Measurements from ENCODE around the gene GTPBP3.
"Not testable (repeated sequence)": the region's sequence is repeated elsewhere in the genome, so short reads cannot be mapped to it uniquely, and the experiment has no call there.

The GTPBP3 gene

DNA sequence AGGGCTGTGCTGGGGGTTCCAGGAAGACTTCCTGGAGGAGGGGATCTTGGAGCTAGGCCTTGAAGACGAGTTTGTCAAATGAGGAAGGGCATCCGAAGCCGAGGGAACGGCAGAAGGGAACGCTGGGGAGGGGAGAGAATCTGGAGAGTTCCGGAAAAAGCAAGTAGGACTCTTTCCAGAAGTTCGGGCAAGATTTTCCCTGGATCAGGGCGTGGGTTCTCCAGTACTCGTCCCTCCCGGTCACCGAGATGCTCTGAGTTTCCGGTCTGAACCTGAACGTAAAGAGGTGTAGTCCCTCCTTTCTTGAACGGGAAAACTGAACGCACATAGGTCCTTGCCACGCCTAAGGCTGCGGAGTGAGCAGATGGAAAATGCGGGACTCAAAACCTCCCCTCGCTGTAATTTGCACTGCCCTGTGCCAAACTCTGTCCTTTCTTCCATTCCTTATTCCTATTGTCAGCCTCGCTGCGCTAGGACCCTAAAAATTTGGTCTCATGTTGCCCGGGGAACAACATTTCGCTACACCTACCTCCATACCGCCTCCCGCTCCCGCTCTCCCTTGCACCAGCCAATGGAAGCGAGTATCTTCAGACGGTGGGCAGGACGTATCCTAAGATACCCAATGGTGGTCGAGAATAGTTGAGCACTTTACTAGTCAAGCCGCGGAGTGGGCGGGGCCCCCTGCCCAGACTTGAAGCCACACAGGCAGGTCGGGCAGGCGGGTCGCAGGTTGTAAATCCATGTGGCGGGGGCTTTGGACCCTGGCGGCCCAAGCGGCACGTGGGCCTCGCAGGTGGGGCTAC lies at the start of gene GTPBP3:
Gene GTPBP3 (plus strand): TSS at position 682 of the 803 bp plus-strand sequence. CDS start 59 bp downstream, at position 741.
- DNase-seq (ENCODE audit: low read depth in 2 of 3, low spot score in 2 of 3), result peak; percentile 86 to 88 (median 87)

GRCh38 chr19:17289489-17289888 lies 47.9 kb upstream of the GTPBP3 start:
- DNase-seq (ENCODE audit: low read depth in 2 of 3, low spot score in 2 of 3), result peak in 1 of 3 experiments; percentile 40

- DNase-seq (ENCODE audit: low read depth in 2 of 3, low spot score in 2 of 3), result peak in 2 of 3 experiments; percentile 66 to 81
Observed at GRCh38 chr19:17292301-17293074, 44.9 kb upstream of the GTPBP3 start.

DNA sequence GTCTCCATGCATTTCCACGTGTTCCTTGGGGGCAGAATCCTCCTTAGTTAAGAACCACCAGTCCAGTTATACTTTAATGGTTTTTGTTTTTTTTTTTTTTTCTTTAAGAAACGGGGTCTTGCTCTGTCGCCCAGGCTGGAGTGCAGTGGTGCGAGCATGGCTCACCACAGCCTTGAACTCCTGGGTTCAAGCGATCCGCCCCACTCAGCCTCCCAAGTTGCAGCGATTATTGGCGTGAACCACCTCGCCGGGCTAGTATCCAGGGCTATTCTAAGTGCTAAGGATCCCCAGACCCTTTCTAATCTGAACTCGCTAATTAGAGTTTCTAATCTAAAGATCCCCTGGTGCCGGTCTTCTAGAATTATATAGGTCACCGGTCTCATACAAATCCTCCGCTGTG lies 43.7 kb upstream of the GTPBP3 start:
- DNase-seq (ENCODE audit: low read depth in 2 of 3, low spot score in 2 of 3), result no peak

- DNase-seq (ENCODE audit: low read depth in 2 of 3, low spot score in 2 of 3), result peak; percentile 42 to 50 (median 47)
Observed at GRCh38 chr19:17294051-17294891, 43.1 kb upstream of the GTPBP3 start.

DNA sequence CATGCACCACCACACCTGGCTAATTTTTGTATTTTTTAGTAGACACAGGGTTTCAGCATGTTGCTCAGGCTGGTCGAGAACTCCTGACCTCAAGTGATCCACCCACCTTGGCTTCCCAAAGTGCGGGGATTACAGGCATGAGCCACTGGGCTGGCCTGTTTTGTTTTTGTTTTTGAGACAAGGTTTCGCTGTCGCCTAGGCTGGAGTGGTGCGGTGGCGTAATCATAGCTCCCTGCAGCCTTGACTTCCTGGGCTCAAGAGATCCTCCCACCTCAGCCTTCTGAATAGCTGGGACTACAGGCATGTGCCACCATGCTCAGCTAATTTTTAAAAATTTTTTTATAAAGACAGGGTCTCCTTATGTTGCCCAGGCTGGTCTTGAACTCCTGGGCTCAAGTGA lies 41.8 kb upstream of the GTPBP3 start:
- not testable (repeated sequence) for DNase-seq (ENCODE audit: low read depth in 2 of 3, low spot score in 2 of 3)

- no peak for DNase-seq (ENCODE audit: low read depth in 2 of 3, low spot score in 2 of 3)
Observed at GRCh38 chr19:17296273-17296672, 41.1 kb upstream of the GTPBP3 start.

- no peak for DNase-seq (ENCODE audit: low read depth in 2 of 3, low spot score in 2 of 3)
Observed at GRCh38 chr19:17296976-17297375, 40.4 kb upstream of the GTPBP3 start.

DNA sequence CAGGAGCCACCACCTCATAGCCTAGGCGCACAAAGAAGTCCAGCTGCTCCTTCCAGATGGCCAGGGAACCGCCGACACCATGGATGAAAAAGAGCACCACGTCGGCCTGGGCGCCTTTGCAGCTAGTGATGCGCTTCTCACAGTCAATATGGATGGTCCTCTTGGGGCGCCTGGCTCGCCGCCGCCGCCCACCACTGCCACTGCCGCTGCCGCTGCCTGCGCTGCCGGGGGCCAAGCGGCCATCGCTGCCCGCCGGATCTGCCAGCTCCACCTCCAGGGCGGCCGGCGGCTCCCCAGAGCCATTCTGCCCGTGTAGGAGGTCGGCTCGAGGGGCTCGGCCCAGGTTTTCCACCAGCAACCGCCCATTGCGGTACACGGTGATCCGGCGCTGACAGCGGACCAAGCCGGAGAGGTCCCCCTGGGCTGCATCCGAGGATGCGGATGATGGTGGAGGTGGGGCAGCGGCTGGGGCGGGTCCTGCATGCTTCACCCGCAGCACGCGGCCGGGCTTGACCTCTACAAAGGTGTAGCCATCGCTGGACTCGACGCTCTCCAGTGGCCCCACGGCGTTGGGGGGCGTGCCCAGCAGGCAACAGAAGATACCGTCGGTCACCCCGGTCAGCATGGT lies 36.2 kb upstream of the GTPBP3 start:
- no peak for DNase-seq (ENCODE audit: low read depth in 2 of 3, low spot score in 2 of 3)

GRCh38 chr19:17302391-17303166 lies 34.8 kb upstream of the GTPBP3 start:
- no peak for DNase-seq (ENCODE audit: low read depth in 2 of 3, low spot score in 2 of 3)

- peak; percentile 85 to 86 (median 86) for DNase-seq (ENCODE audit: low read depth in 2 of 3, low spot score in 2 of 3)
Observed at GRCh38 chr19:17303167-17303939, 34.0 kb upstream of the GTPBP3 start, which contains the start of gene ABHD8. ABHD8 (minus strand) TSS chr19:17303425; CDS start chr19:17301616, 1,809 bp downstream.

- no peak for DNase-seq (ENCODE audit: low read depth in 2 of 3, low spot score in 2 of 3)
Observed at GRCh38 chr19:17303940-17304267, 33.4 kb upstream of the GTPBP3 start.

- DNase-seq (ENCODE audit: low read depth in 2 of 3, low spot score in 2 of 3), result no peak
Observed at GRCh38 chr19:17304386-17305215, 32.8 kb upstream of the GTPBP3 start.

GRCh38 chr19:17305216-17305516 lies 32.2 kb upstream of the GTPBP3 start:
- DNase-seq (ENCODE audit: low read depth in 2 of 3, low spot score in 2 of 3), result no peak

DNA sequence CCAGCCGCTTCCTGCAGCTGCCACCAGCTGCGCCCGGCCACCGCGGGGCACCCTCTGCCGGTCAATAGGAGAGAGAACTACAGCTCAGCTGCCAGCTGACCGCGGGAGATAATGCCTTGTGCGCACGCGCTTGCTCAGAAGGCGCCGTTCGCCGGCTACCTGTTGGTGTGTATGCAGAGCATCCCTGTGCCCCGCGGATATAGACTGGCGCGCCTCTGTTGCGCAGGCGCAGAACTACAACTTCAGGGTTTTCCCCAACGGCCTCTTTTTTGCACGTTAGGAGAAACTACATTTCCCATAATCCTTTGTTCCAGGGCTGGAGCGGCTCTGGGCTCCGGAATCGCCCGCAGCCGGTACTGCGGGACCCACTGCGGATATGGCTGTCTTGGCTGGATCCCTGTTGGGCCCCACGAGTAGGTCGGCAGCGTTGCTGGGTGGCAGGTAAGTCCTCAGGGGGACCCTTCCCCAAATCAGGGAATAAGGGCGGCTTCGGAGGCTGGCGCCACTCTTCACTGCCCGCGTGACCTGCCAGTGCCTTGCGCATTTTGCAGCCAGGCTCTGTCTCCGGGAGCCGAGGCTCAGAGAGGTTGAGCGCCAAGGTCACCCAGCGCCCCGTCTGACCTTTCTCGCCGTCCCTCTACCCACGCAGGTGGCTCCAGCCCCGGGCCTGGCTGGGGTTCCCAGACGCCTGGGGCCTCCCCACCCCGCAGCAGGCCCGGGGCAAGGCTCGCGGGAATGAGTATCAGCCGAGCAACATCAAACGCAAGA lies 31.7 kb upstream of the GTPBP3 start, which contains the start of gene MRPL34:
Gene MRPL34 (plus strand): TSS at position 356 of the 768 bp plus-strand sequence. CDS start 21 bp downstream, at position 377.
- peak; percentile 74 to 89 (median 86) for DNase-seq (ENCODE audit: low read depth in 2 of 3, low spot score in 2 of 3)

DNA sequence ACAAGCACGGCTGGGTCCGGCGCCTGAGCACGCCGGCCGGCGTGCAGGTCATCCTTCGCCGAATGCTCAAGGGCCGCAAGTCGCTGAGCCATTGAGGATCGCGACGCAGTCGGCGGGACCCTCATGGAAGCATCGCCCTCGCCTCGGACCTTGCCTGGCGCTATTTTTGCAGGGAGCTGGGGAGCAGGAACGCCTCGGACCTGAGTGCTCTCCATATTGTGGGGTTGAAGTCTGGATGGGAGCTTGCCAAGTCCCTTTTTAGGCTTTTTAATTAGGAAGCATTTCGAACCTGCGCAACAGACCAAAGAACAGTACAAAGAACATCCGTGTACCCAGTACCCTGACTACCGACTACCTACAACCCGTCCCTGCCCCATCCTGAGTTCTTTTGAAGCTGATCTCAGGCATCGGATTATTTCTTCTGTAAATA lies 31.1 kb upstream of the GTPBP3 start:
- no peak for DNase-seq (ENCODE audit: low read depth in 2 of 3, low spot score in 2 of 3)

DNA sequence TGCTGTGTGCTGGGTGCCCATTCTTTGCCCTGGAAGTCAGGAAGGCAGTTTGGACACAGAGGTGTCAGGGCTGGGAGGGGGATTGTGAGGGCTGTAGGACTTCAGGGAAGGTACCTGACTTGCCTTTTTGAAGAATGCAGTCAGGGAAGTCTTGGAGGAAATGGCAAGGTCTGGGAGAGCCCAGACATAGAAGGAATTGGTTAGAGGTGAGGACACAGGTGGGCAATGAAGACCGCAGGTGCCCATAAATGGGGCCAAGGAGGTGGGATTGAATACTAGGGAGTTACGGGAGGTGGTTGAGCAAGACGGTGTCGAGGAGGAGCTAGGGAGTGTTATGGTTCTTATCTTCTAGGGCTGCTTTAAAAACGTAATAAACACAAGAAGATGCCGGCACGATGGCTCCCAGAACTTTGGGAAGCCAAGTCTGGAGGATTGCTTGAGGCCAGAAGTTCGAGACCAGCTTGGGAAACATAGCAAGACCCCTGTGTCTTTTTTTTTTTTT lies 29.4 kb upstream of the GTPBP3 start:
- DNase-seq (ENCODE audit: low read depth in 2 of 3, low spot score in 2 of 3), result no peak

Data from activated CD8-positive, alpha-beta memory T cell treated with anti-CD3 and anti-CD28 coated beads for 48 hours (primary cell).